H7 (cell line): ENCODE measurements around the gene GNPAT. TPM values are rescaled to one million over a fixed set of nuclear protein-coding genes. Genes with fewer than 3 reads are reported as not detected.

Experiments
- total RNA-seq: library from RNA; depleted of rRNA; stranded (reverse); fragments of >200 nt; shearing (Covaris generic); gene quantifications from 2 replicates; pipeline ENCODE4 v1.2.3, GENCODE V29; 2014; rRNA removed

Gene GNPAT
- total RNA-seq, 1 experiment from 2014 or later = 96.4 TPM

Other genes with a start within 250 kb of the GNPAT start
- gene FAM89A, start 201.0 kb upstream of the GNPAT start, total RNA-seq = 8.0 and 25.6 TPM in 2 replicates
- gene TRIM67, start 79.2 kb upstream of the GNPAT start, total RNA-seq = not detected in 2 replicates
- 10.6 and 13.7 TPM in 2 replicates for gene EXOC8, start 96.6 kb downstream of the GNPAT start, total RNA-seq
- gene SPRTN, start 97.1 kb downstream of the GNPAT start, total RNA-seq = 12.2 and 14.9 TPM in 2 replicates
- gene EGLN1, start 181.1 kb downstream of the GNPAT start, total RNA-seq = 11.6 and 19.3 TPM in 2 replicates